SK-MEL-5 (cell line): Measurements from ENCODE around the gene PCLO. TPM values are rescaled to one million over a fixed set of nuclear protein-coding genes. Genes with fewer than 3 reads are reported as not detected.
A peak's percentile ranks its signal among the peaks of the same experiment; 100 is the strongest.

Experiments used
- DNase-seq: peaks from one replicate; pipeline ENCODE4 v3.0.0-alpha.2; 2016; ENCODE audit warnings: low read depth, low spot score
- in situ Hi-C: cut with HindIII; loops from 2 replicates; pipeline ENCODE4 v1.10.0; 2016; ENCODE audit warnings: low sequenced_read_pairs, high pct_unique_total_duplicates, low pct_unique_long_range_greater_than_20kb
- total RNA-seq: library from RNA; depleted of rRNA; stranded (reverse); fragments of >200 nt; shearing (Covaris generic); gene quantifications from 2 replicates; pipeline ENCODE4 v1.2.3, GENCODE V29; 2014

The PCLO gene
- total RNA-seq, 1 experiment from 2014 or later, result 1,128 TPM

DNA sequence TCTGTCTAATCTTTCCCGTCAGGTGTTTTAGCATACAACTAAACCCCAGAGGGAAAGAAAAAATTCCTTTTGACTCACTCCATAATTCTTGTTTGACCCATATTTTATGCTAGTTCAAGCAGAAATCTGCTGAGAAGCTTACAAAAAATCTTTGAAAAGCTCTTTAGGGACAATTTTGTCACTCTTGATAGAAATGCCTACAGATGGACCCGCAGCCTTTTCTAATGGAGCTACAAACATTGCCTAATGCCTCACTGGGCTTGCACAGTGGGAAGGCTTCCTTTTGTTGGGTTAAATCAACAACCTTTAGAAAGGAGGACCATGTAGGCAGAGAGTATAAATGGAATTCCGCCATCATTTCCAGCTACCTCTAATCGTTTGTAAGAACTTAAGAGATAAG, 344.5 kb downstream of the PCLO start:
- in situ Hi-C loops, result no loop called here
- DNase-seq, result no peak

DNA sequence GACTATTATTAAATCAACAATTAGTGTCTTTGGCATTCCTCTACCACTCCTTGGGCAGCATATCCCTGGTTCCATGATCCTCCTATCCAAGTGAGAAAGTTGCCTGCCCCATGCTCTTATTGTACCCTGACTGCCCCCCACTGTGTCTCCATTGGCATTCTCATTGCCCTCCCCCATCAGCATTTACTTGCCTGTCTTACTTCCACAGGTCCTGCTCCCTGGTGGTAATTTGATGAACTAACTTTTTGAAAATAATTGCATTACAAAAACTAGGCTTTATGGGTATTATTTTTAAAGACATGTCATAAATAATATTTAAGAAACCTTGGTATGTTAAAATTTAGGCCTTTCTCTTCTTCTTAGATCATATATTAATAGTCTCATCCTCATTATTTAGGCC, 346.4 kb downstream of the PCLO start:
- DNase-seq, result peak; percentile 62
- in situ Hi-C loops, result no loop called here

DNA sequence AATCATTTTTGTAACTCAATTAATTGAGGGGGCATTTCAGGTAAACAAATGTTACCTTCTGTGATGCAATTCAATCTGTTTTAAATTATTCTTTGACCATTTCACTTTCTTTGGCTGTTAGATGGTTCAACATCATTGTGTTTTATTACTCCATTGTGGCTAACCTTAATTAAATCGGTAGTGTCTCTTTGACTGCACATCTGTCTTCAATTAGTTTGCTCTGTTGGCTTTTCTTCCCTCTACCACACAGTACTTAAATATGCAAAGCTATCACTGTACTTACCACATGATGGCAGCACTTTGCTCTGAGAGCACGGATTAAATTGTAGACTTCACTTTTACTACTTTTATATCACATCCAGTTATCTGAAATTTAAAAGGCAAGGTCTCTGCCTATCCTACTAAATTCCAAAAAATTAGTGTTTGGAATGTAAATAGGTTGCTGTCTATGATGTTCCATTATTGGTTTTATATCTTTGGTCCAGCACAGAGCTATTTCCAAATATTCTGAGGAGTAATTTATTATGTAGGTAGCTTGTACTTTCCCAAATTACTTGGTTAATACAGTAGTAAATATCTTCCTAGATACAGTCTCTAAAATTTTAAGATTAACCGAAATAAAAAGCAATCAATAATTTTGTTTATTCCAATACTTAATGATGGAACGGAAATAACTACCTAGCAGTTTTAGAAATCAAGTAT, 352.0 kb downstream of the PCLO start:
- in situ Hi-C loops, result no loop called here
- DNase-seq, result peak; percentile 80

DNA sequence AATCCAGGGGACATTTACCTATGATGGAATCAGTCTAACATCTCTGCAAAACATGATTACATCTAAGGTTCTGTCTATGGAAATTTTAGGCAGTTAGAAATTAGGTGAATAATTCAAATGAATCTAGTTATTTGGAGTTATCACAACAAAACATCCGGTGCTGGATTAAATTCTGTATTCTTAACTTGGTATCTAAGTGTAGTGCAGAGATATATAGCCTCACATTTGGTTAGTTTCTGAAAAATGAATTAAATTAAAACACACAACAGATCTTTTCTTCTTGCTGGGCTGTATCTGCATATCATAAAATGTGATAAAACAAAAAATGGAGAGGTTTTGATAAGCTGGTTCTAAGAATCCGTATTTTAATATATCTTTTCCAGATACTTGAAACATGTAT, 354.1 kb downstream of the PCLO start:
- in situ Hi-C loops, result no loop called here
- no peak for DNase-seq

DNA sequence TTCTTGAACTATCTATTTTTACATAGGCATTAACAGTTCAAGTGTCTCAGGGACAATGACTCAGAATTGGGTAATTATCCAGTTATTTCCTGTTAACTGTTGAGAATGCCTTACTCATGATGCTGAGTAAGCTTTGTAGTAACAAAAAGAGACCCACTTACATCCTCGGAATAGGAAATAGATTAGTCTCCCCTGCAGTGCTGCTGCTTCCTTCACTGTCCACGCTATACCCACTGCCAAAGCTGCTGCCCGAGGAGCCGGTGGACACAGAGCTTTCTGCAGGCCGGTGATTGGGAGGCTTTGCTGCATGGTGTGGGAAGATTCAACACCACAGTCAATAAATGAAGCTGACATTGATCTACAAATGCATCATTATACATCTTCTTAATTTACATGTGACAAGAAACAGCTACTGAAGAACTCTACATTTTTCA, 357.1 kb downstream of the PCLO start:
- in situ Hi-C loops, result no loop called here
- DNase-seq, result peak; percentile 69

DNA sequence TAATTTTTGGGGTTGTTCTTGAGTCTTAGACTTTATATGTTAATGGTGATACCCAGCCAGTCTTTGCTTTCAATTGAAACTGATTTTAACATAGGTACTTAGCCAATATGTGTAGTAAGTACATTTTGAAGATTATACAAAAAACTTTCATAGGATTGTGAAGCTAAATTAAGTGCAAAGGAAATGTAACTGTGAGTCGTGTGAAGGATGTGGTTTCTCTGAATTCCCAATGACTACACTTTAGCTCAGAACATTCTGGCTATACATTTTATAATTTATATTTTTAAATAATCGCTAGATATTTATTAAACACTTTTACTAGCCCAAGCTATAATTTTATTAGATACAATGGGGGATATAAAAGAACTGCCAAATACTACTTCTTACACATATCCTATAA, 359.3 kb downstream of the PCLO start:
- no peak for DNase-seq
- in situ Hi-C loops, result no loop called here

DNA sequence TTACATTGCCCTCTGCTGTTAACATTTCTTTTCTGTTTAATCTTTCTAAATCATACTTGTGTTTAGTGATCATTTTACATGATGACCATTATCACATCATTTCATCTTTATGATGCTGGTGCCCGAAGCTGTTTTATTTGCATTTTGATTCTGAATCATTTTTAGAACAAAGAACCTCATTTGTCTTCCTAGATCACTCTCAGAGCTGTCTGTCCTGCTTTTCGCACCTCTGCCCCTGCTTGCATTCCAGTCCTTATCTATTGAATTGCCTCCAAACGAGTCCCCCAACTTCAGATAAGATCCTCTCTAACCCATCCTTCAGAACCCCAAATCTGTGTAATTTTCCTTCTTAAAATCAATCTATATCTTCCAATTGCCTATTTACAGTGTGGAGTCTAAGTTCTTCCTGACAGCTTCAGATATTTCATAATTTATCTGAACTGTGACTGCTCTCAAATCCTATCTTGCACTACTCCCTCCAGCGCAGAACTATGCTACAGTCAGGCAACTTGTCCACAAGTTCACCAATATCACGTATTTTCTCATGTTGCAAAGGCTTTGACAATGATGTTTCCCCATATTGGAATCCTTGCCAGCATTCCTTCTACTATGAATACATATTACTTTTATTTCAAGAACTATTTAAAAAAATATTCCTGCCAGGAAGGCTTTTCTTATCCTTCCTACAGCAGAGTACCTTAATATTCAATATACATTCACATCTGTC, 372.6 kb downstream of the PCLO start:
- no peak for DNase-seq
- in situ Hi-C loops, result no loop called here

DNA sequence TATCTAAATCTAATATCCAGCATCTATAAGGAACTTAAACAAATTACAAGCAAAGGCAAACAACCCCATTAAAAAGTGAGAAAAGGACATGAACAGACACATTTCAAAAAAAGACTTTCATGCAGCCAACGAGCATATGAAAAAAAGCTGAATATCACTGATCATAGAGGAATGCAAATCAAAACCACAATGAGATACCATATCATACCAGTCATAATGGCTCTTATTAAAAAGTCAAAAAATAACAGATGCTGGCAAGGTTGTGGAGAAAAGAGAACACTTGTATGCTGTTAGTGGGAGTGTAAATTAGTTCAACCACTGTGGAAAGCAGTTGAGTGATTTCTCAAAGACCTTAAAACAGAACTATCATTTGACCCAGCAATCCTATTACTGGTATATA, 384.7 kb downstream of the PCLO start:
- peak; percentile 5 for DNase-seq
- in situ Hi-C loops, result no loop called here

DNA sequence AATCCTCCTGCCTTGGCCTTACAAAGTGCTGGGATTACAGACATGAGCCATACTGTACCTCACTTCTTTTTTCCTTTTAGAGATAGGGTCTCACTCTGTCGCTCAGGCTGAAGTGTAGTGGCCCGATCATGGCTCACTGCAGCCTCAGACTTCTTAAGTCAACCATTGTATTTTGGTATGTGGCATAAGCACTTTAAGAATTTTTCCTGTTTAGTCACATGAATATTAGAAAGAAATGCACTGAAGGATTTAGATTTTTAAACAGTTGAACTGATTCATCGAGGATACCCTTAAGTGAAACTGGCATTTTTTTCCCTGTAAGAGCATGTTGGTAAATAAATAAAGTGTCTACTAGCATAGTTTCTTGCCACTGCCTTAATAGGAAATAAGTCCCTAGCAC, 399.8 kb downstream of the PCLO start:
- in situ Hi-C loops, result no loop called here
- DNase-seq, result peak; percentile 7

DNA sequence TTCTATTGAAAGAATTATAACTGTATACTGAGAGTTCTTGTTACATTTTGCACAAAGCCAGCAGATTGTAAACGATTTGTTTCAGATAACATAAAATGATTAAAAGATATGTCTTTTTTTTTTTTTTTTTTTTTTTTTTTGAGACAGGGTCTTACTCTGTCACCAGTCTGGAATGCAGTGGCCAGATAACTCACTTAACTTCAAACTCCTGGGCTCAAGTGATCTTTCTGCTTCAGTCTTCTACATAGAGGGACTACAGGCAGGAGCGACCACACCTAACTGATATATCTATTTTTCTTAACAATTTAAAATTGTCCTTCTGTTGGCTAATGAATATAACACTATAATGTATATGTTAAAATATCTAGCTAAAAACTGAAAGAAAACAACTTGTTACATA, 401.9 kb downstream of the PCLO start:
- in situ Hi-C loops, result no loop called here
- no peak for DNase-seq

DNA sequence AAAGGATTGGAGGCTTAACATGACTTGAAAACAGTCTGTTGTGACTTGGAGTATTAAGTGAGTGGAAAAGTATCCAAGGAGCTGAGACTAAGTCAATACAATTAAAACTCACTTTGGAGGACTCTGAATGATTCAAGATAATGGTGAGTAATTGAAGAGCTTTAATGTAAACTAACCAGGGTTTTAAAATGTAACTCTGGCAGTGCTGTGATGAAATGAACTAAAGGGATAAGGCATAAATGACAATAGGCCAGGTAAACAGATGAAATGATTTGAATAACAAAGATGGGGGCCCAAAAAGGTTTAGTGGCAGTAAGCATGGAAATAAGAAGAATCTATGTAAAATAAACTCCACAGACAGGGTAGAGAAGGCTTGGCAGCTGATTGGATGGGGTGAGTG, 402.6 kb downstream of the PCLO start:
- DNase-seq, result no peak
- in situ Hi-C loops, result no loop called here

DNA sequence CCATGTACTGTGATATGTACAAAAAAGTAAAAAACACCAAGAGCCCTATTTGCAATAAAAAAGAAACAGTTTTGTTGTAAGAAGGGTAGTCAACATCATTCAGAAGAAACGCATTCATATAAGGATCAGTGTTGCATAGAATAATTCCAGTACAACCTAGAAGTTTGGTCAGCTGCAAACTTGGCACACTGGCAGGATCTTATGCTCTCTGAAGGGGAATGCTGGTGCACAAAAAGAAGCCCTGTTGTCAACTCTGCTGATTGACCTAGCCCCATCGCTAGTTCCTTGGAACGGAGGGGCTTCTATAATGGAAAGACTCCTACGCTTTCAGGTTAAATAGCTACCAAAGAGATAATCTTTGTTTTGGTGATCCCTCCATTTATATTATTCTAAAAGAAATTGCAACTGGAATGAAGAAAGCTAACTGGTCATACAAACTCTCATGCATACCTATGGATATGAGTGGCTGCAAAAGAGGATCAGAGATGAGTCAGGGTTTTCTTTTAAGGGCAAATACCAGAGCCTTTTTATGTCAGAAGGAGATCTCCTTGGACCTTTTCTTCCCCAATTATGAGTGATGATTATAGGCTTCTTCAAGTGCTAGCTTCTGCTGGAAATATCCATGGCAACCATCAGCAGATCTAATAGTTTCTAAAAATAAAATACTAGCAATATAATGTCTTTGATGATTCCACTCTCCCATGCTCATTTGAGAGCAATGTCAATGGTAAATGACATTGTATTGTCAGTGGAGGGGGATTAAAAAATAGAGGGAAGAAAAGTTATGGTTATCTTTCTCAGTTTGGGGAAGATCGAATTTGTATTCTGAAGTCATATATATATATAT, 406.8 kb downstream of the PCLO start:
- DNase-seq, result no peak
- in situ Hi-C loops, result no loop called here

DNA sequence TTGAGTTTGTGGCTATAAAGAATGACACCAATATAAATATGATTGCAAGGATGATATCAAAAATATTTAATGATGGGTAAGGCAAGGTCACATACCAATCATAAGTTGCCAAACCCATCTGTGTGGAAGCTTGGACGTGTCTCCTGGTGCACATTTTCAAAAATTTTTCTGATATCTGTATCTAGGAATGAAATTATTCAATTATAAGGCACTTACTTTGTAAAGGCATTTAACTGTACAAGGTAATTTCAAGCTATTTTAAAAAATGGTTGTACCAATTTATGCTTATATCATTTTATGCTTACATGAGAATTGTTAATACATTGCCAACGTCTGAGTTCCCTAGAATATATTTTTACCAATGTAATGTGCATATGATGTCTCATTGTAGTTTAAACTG, 412.7 kb downstream of the PCLO start:
- in situ Hi-C loops, result no loop called here

DNA sequence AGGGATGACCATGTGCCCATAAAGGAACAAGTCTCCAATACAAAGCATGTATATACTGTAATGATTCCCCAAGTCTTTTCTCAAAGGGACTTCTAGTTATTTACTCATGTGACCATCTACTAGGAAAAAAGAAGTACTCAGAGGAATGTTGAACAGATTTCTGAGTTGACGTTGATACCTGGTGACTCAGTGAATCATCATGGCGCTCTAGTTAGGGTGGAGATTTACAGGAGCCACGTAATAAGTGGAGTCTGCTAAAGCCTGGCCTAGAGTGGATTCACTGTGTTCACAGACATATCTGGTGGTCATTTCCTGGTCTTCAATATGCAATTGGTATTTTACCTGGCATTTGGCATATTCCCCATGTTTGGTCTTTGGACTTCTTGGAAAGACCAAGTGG, 416.9 kb downstream of the PCLO start:
- in situ Hi-C loops, result no loop called here
- DNase-seq, result no peak

More for the DNA sequence above, 412.7 kb downstream of the PCLO start:
- no peak for DNase-seq

DNA sequence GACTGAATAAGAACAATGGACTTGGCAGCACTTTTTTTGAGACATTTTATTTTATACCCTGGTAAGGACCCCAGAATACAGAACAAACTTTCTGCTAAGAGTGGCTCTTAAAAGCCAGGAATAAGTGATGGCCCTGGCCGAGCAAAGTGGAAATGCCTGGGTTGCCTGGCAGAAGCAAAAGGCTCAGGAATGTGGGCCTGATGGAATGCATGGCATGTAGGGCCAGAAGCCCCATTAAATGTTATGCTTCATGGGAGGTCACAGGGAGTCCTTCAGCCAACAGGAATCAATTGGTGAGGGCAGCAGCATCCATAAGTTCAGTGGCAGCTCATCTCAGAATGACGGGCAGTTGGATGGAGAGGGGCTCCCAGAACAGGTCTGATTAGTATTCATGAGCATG, 417.6 kb downstream of the PCLO start:
- in situ Hi-C loops, result no loop called here
- DNase-seq, result no peak

DNA sequence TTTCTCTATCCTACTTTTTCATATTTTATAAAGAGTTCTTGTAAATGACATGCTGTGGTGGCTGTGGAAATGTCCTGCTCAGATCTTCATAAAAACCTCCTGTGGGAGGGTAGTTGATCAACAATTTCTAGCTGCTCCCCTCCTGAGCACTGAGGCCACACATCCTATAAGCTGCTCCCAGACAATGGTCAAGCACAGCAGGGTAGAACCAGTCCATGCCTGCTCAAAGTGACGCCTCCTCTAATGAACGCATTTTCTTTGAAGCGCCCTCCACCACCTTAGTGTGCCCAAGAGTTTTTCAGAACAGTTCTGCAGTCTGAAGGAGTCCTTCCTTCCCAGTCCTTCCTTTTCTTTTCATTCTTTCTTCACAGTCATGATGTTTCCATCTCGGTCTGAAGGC, 420.5 kb downstream of the PCLO start:
- DNase-seq, result no peak
- in situ Hi-C loops, result no loop called here

DNA sequence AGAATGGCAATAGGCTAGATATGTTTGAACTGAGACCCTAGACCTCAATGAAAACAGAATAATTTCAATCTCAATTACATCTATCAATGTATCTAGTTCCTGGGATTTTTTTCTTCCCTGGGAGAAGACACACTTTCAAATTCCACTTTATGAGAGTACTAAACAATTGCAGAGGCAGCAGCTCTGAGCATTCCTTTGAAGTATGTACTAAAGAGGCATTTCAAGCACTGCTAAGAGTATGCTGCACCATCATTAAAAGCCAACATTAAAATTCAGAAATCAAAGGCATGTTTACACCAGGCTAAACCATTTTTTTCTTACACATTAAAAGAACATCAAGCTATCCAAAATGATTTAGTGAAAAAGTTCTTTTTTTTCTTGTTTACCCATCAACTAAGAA, 421.2 kb downstream of the PCLO start:
- in situ Hi-C loops, result no loop called here

DNA sequence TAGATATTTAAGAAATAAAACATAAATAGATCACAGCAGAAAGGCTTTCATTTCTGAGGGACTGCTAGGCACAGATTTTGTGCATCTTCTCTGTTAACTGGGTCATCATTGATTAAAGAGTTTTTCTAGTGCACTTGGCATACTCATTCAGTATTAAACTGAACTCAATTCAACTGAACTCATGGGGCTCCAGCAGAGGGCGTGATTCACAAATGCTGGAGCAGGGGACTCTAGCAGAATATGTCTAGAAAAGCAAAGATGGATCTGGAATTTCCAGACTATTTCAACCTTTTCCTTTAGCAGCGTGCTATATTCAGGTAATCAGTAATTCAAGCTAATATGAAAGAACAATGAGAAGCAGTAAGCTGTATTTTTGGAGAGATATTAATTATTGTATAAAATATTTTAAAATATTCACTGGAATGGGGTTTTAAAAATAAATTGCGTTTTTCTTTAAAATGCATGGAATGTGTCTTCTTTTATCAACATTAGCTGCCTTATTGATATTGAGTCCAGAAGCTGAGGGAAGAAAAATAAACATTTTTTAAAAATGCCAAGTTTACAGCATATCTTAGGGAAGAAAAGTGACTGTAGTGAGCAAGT, 422.3 kb downstream of the PCLO start:
- peak; percentile 88 for DNase-seq
- in situ Hi-C loops, result no loop called here

More for the DNA sequence above, 421.2 kb downstream of the PCLO start:
- DNase-seq, result no peak
